ENCODE measurements around the gene SHB.

GRCh38 chr9:37998881-37999587 lies 70.0 kb downstream of the SHB start:
- TF ChIP-seq CTCF (IDR thresholded peaks at IDR 0.05): no peak
- no peak for TF ChIP-seq POLR2AphosphoS5 (IDR thresholded peaks at IDR 0.05)
- no peak for TF ChIP-seq POLR2A (IDR thresholded peaks at IDR 0.05)
